CD4-positive, alpha-beta T cell treated with Interleukin-4 for 1 hour (primary cell): ENCODE data around the gene F10.
A peak's percentile ranks its signal among the peaks of the same experiment; 100 is the strongest.
"Not testable (repeated sequence)": the region's sequence is repeated elsewhere in the genome, so short reads cannot be mapped to it uniquely, and the experiment has no call there.

Source experiments
- DNase-seq, 2 donors: peaks; one replicate each; pipeline ENCODE4 v3.0.0-alpha.2; 2020 to 2022

F10 gene

GRCh38 chr13:113155982-113156655 is 33.5 kb downstream of the F10 start:
- DNase-seq = no peak

GRCh38 chr13:113157206-113157928 is 34.8 kb downstream of the F10 start:
- DNase-seq = no peak

GRCh38 chr13:113157929-113158747 is 35.5 kb downstream of the F10 start, which contains the start of gene PROZ:
Gene PROZ (plus strand): TSS chr13:113158648. CDS start chr13:113158661, 13 bp downstream.
- no peak for DNase-seq

GRCh38 chr13:113158946-113159345 is 36.3 kb downstream of the F10 start:
- DNase-seq = no peak

- DNase-seq = no peak
Measured at GRCh38 chr13:113159701-113160100, 37.1 kb downstream of the F10 start.

- DNase-seq = no peak
Measured at GRCh38 chr13:113160983-113161382, 38.4 kb downstream of the F10 start.

GRCh38 chr13:113161433-113161832 is 38.8 kb downstream of the F10 start:
- DNase-seq = no peak

- DNase-seq = not testable (repeated sequence)
Measured at GRCh38 chr13:113161975-113162374, 39.4 kb downstream of the F10 start.

GRCh38 chr13:113162783-113163685 is 40.4 kb downstream of the F10 start:
- peak in 1 of 2 donors; percentile 25 for DNase-seq

GRCh38 chr13:113164492-113164891 is 41.9 kb downstream of the F10 start:
- DNase-seq = no peak

- DNase-seq = no peak
Measured at GRCh38 chr13:113166266-113166665, 43.7 kb downstream of the F10 start.

- no peak for DNase-seq
Measured at GRCh38 chr13:113166681-113167080, 44.1 kb downstream of the F10 start.

GRCh38 chr13:113167155-113167554 is 44.6 kb downstream of the F10 start:
- DNase-seq = no peak

- no peak for DNase-seq
Measured at GRCh38 chr13:113167575-113167974, 45.0 kb downstream of the F10 start.

- no peak for DNase-seq
Measured at GRCh38 chr13:113168211-113168610, 45.6 kb downstream of the F10 start.

GRCh38 chr13:113169277-113170272 is 47.0 kb downstream of the F10 start:
- no peak for DNase-seq

- no peak for DNase-seq
Measured at GRCh38 chr13:113170511-113170910, 47.9 kb downstream of the F10 start.

GRCh38 chr13:113171250-113172125 is 48.9 kb downstream of the F10 start:
- no peak for DNase-seq

- DNase-seq = no peak
Measured at GRCh38 chr13:113172419-113172926, 49.9 kb downstream of the F10 start.

- peak; percentile 78 to 82 for DNase-seq
Measured at GRCh38 chr13:113176280-113176679, 53.7 kb downstream of the F10 start.
